Retina (tissue), 1 donor: ENCODE measurements around the gene GRM2.
A peak's percentile ranks its signal among the peaks of the same experiment; 100 is the strongest.

Experiments
- DNase-seq: peaks from one replicate; pipeline ENCODE4 v3.0.0-alpha.2; 2016

Gene GRM2

GRCh38 chr3:51706021-51706485, 815 bp upstream of the GRM2 start:
- DNase-seq = no peak

GRCh38 chr3:51708216-51708845, 1.5 kb downstream of the GRM2 start:
- DNase-seq = no peak

GRCh38 chr3:51709004-51709420, 2.1 kb downstream of the GRM2 start:
- DNase-seq = no peak

- no peak for DNase-seq
These were observed 2.8 kb downstream of the GRM2 start for GRCh38 chr3:51709675-51710074.

GRCh38 chr3:51710631-51711351, 3.9 kb downstream of the GRM2 start:
- DNase-seq = no peak

GRCh38 chr3:51711352-51712037, 4.6 kb downstream of the GRM2 start:
- no peak for DNase-seq

- no peak for DNase-seq
These were observed 5.2 kb downstream of the GRM2 start for GRCh38 chr3:51712038-51712420.

GRCh38 chr3:51712511-51712931, 5.7 kb downstream of the GRM2 start:
- DNase-seq = no peak

- DNase-seq = no peak
These were observed 6.1 kb downstream of the GRM2 start for GRCh38 chr3:51712963-51713362.

- no peak for DNase-seq
These were observed 8.5 kb downstream of the GRM2 start for GRCh38 chr3:51715231-51715976.

- DNase-seq = no peak
These were observed 9.1 kb downstream of the GRM2 start for GRCh38 chr3:51715977-51716294.

- DNase-seq = no peak
These were observed 9.9 kb downstream of the GRM2 start for GRCh38 chr3:51716805-51717204.

GRCh38 chr3:51717446-51717845, 10.6 kb downstream of the GRM2 start:
- DNase-seq = no peak

- DNase-seq = no peak
These were observed 11.1 kb downstream of the GRM2 start for GRCh38 chr3:51717947-51718346.

GRCh38 chr3:51718547-51719409, 11.9 kb downstream of the GRM2 start:
- DNase-seq = peak; percentile 79

GRCh38 chr3:51719410-51720025, 12.7 kb downstream of the GRM2 start:
- DNase-seq = no peak

GRCh38 chr3:51720292-51721061, 13.6 kb downstream of the GRM2 start:
- DNase-seq = no peak

- DNase-seq = no peak
These were observed 14.3 kb downstream of the GRM2 start for GRCh38 chr3:51721062-51721745.

GRCh38 chr3:51722362-51722761, 15.5 kb downstream of the GRM2 start:
- no peak for DNase-seq

GRCh38 chr3:51727500-51727899, 20.6 kb downstream of the GRM2 start:
- DNase-seq = no peak
